Stromal cell of bone marrow (primary cell): ENCODE measurements around the gene PHF23.

Experiments
- DNase-seq: peaks from one replicate; pipeline ENCODE4 v3.0.0-alpha.2; 2012; ENCODE audit warnings: low read depth

PHF23 gene

DNA sequence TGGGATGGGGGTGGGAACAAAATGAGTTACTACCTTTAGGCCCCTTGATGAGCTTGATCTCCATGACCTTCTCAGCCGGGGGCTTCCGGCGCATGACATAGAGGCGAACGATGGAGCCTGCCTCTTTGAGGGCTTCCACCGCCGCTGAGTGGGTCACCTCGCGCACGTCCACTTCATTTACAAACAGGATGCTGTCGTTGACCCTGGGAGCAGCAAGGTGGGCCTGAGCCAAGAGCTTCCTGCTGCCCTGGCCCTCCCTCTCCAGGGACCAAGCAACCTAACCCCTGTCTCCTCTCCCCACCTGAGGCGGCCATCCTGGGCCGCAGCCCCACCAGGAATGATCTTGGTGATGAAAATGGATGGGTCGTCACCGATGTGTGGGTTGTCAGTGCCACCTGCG lies 35.9 kb downstream of the PHF23 start:
- no peak for DNase-seq

DNA sequence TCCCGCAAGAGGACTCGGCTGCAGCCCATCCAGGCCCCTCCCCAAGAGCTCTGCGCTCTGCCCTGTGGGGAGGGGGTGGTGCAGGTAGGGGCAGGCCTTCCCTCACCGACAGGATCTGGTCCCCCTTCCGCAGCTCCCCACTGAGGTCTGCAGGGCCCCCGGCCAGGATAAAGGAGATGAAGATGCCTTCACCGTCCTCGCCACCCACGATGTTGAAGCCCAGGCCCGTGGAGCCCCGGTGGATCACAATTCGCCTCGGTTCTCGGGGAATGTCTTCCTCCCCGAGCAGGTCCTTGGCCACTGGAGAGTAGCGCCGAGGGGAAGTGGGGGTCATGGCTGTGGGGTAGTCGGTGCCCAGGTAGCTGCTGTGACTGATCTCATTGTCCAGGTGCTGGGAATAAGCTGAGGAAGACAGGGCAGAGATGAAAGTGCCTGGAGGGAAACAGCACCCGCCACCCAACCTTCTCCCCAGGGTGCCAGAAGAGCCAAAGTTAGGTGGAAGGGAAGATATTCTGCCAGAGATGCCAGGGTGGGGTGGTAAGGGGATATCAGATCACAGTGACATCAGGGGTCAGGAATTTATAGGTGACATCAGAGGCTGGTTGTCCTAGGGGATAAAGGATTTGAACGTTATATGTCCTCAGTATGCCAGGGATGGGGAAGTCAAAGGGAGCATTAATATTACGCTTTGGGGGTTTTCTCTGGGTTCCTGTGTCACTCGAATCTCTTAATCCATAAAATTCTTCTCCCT lies 42.4 kb downstream of the PHF23 start:
- no peak for DNase-seq

- DNase-seq: no peak
Measured at GRCh38 chr17:7195971-7196370, 43.3 kb downstream of the PHF23 start.

DNA sequence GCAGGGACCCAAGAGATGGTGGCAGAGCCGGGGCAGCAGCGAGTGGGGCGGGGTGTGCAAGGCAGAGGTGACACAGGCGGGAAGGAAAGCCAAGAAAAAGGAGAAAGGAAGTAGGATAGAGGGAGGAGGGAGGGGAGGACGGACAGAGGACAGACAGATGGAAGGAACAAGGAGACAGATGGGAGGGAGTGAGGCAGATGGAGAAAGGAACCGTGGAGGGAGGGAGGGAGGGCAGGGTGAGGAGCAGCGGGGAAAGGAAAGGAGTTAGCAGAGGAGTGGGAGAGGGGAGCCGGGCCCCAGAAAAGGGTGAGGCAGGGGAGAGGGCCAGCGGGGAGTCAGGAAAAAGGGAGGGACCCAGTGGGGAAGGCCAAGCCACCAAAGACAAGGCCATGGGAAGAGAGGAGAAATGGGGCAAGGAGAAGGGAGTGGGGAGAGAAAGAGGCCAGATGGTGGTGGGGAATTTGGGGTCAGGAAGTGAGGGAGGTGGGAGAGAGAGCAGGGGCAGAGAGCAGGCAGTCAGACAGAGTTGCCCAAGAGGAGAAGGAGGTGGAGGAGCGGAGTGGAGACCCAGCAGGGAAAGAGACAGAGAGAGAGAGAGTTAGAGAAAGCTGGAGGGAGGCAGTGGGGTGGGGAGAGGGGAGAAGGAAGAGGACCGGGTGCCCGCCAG lies 46.9 kb downstream of the PHF23 start:
- DNase-seq: no peak

DNA sequence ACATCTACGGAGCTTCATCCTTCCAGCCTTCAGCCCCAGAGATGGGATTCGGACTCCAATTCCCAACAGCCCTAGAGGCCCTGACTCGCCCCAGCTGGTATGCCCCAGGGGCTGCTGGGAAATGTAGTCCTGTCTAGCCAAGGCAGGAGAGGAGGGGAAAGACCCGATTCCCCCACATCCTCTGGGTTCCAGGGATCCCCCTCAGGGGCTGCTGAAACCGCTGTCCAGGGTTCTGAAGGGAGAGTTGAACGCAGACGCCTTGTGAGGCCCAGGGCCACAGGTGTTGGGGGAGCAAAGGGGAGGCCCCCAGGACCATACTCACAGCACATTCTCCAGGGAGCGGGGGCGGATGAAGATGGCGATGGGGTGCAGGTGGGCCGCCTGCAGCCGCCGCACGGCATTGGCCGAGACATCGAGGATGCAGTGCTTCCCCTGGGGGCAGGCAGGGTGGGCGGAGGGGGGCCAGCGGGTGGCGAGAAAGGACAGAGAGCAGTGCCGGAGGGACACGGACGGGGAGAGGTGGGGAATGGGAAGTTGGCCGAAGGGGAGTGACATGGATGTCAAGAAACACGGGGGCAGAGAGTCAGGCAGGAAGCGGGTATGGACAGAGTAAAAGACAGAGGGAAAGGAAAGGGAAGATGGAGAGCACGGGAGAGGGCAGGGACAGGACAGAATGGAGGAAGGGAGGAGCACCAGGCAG lies 47.5 kb downstream of the PHF23 start:
- no peak for DNase-seq

DNA sequence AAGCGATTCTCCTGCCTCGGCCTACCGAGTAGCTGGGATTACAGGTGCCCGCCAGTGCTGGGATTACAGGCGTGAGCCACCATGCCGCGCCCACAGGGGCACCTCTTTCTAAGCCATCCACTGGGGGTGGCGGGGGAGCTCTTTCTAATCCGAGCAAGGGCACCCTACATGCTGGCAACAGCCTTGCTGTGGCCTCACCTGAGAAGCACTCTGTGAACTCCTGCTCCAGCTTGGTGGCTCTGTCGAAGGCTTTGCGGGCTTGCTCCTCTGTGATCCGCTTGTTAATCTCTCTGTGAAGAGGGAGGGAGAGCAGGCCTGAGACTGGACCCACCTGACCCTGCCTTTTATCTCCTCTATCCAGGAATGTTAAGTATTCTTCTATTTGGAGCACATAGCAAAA lies 48.2 kb downstream of the PHF23 start:
- DNase-seq: no peak

DNA sequence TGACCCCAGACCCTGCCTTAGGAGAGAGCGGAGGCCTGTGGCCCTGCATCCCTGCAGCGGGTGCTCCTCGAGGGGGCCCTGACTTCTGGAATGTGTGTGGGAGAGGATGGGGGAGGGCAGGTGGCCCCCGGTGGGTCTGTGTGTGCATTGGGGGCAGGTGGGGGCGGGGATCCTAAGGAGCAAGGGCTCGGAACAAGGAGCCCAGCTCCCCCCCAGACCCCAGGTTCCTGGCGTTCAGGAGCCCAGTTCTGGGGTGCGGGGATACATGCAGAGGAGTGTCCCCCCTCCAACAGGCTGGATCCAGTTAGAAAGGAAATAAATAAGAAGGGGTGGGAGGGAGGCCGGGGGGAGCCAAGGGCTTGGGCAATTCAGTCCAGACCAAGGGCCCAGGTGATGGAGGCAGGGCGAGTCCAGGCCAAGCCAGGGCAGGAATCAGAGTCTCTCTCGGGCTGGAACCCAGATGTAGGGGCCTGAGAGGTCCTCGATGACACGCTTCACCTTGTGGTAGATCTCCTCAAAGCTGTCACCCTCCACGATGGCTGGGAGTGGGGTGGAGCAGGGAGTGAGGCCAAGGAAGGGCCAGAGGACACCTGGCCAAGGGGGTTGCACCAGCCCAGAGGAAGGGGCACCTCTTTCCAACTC lies 48.9 kb downstream of the PHF23 start:
- DNase-seq: no peak

DNA sequence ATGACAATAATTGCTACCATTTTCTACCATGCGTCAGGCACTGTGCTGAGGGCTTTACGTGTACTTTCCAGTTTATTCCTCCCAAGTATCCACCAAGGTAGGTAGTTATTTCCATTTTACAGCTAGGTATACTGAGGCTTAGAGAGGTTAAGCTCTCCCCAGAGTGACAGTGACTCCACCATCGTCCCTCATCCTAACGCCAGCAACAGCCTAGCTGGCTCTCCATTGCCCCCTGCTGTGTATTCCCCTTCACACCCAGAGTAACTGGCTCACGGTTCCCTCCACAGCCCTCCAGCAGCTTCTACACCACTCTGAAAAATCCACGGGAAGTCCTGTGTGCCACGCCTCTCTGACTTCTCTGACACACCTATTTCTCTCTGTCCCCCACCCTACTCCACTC lies 53.0 kb downstream of the PHF23 start:
- no peak for DNase-seq
